A549 (cell line): ENCODE data around the gene GPD2. TPM values are rescaled to one million over a fixed set of nuclear protein-coding genes. Genes with fewer than 3 reads are reported as not detected.

Experiments used
- ATAC-seq, 2 experiments: fragments of 200-7000 bp in 1 of 2; fragments of >200 bp in 1 of 2; cut with Nextera tagmentation in 1 of 2; cut with Tn5 transposase in 1 of 2; 3 replicates each; pipeline versions ENCODE4 v1.8.0 to v1.9.1; 2018 to 2020; ENCODE audit warnings: mild to moderate bottlenecking in 1 of 2, moderate library complexity in 1 of 2
- CTCF ChIA-PET: fragments of 300-600 bp; sonication (Branson Sonifier 250); formaldehyde crosslinking; extraction: SDS; loops from one replicate; lab custom pipeline; 2021; ENCODE audit warnings: antibody characterized with exemption, inconsistent platforms; lab: Yijun Ruan, JAX
- POLR2A ChIA-PET: fragments of 350-600 bp; formaldehyde crosslinking; extraction: SDS; loops from one replicate; lab custom pipeline; 2021; ENCODE audit warnings: antibody characterized with exemption, inconsistent platforms; lab: Yijun Ruan, JAX
- DNase-seq, 2 experiments: peaks; one replicate each; pipeline versions ENCODE4 v3.0.0 to v3.0.0-alpha.2; 2011 to 2016; ENCODE audit warnings: low read depth in 1 of 2, low spot score in 1 of 2
- FAIRE-seq: peaks from 2 replicates; lab custom pipeline; 2011; peaks lifted over from hg19 to GRCh38; lab: Jason Lieb, UNC
- H3K27ac ChIP-seq, 2 experiments: fragments of >200 bp; sonication (Bioruptor Twin); formaldehyde crosslinking; 3 replicates each; pipeline ENCODE4 v1.5.1; 2016 to 2017
- H3K4me1 ChIP-seq: fragments of >200 bp; sonication (Bioruptor Twin); formaldehyde crosslinking; 3 replicates; pipeline ENCODE4 v1.6.1; 2016
- H3K4me2 ChIP-seq: fragments of >200 bp; sonication (Bioruptor Twin); formaldehyde crosslinking; 3 replicates; pipeline ENCODE4 v1.6.1; 2016
- H3K4me3 ChIP-seq: fragments of >200 bp; sonication (Bioruptor Twin); formaldehyde crosslinking; 3 replicates; pipeline ENCODE4 v1.5.1; 2016
- H3K9me3 ChIP-seq: fragments of >200 bp; sonication (Bioruptor Twin); formaldehyde crosslinking; 3 replicates; pipeline ENCODE4 v1.6.1; 2016
- BHLHE40 ChIP-seq: IDR thresholded peaks from 2 replicates; pipeline ENCODE4 v1.6.1; 2012; ENCODE audit warnings: low read depth, low read length, inconsistent platforms
- CBX8 ChIP-seq: fragments of 200-600 bp; sonication (generic); IDR thresholded peaks from 2 replicates; pipeline ENCODE4 v1.6.1; 2016
- CHD2 ChIP-seq: fragments of 150-350 bp; IDR thresholded peaks from 2 replicates; pipeline ENCODE4 v1.6.1; 2014; ENCODE audit warnings: low read length; ENCODE audit not compliant: partially characterized antibody
- EHMT2 ChIP-seq: fragments of 200-600 bp; sonication (generic); IDR thresholded peaks from 2 replicates; pipeline ENCODE4 v1.6.1; 2016; ENCODE audit warnings: antibody characterized with exemption, low read depth, mild to moderate bottlenecking, moderate library complexity
- ELK1 ChIP-seq: fragments of 150-350 bp; IDR thresholded peaks from 2 replicates; pipeline ENCODE4 v1.6.1; 2014; ENCODE audit warnings: low read depth, mild to moderate bottlenecking, low read length
- FOSL2 ChIP-seq, 2 experiments: fragments of 450-650 bp in 1 of 2; fragments of >200 bp in 1 of 2; sonication (Bioruptor Twin) in 1 of 2; formaldehyde crosslinking; IDR thresholded peaks; 2 replicates each; pipeline versions ENCODE4 v1.5.0 to v1.6.1; 2016 to 2020; ENCODE audit warnings: mild to moderate bottlenecking in 1 of 2, moderate library complexity in 1 of 2
- JUN ChIP-seq, 2 experiments: fragments of >200 bp; sonication (Bioruptor Twin); formaldehyde crosslinking; IDR thresholded peaks; 2 replicates in 1 of 2; 3 replicates in 1 of 2; pipeline ENCODE4 v1.6.1; 2016 to 2017
- JUNB ChIP-seq: fragments of >200 bp; sonication (Bioruptor Twin); formaldehyde crosslinking; IDR thresholded peaks from 2 replicates; pipeline ENCODE4 v1.6.1; 2016
- KDM1A ChIP-seq: fragments of 200-600 bp; sonication (generic); IDR thresholded peaks from 2 replicates; pipeline ENCODE4 v1.6.1; 2016; ENCODE audit warnings: low read depth, mild to moderate bottlenecking
- MAFK ChIP-seq: fragments of 450-650 bp; IDR thresholded peaks from 2 replicates; pipeline ENCODE4 v1.6.1; 2014; ENCODE audit not compliant: partially characterized antibody
- MAZ ChIP-seq: fragments of 150-350 bp; IDR thresholded peaks from 2 replicates; pipeline ENCODE4 v1.6.1; 2014; ENCODE audit warnings: antibody characterized with exemption, low read depth, low read length, borderline replicate concordance
- NPAS2 ChIP-seq: fragments of 250-450 bp; sonication (Bioruptor Pico); IDR thresholded peaks from 2 replicates; pipeline ENCODE4 v1.8.0; 2022; ENCODE audit warnings: mild to moderate bottlenecking, moderate library complexity, borderline replicate concordance
- NR3C1 ChIP-seq: fragments of >200 bp; sonication (Bioruptor Twin); formaldehyde crosslinking; IDR thresholded peaks from 3 replicates; pipeline ENCODE4 v1.6.1; 2017
- PHF8 ChIP-seq: fragments of 200-600 bp; sonication (generic); IDR thresholded peaks from 2 replicates; pipeline ENCODE4 v1.6.1; 2016; ENCODE audit warnings: low read depth, mild to moderate bottlenecking, antibody characterized with exemption, moderate library complexity, borderline replicate concordance
- RARB ChIP-seq: fragments of 250-450 bp; sonication (Bioruptor Pico); IDR thresholded peaks from 2 replicates; pipeline ENCODE4 v1.8.0; 2021; ENCODE audit warnings: mild to moderate bottlenecking, moderate library complexity
- REST ChIP-seq: fragments of 200-600 bp; sonication (generic); IDR thresholded peaks from 2 replicates; pipeline ENCODE4 v1.6.1; 2016; ENCODE audit warnings: antibody characterized with exemption, mild to moderate bottlenecking, moderate library complexity
- SREBF2 ChIP-seq: fragments of 450-650 bp; IDR thresholded peaks from 2 replicates; pipeline ENCODE4 v1.6.1; 2014; ENCODE audit warnings: mild to moderate bottlenecking, moderate library complexity
- ZNF302 ChIP-seq: fragments of 250-450 bp; sonication (Bioruptor Pico); IDR thresholded peaks from 2 replicates; pipeline ENCODE4 v1.9.0; 2021; ENCODE audit warnings: inconsistent platforms, mild to moderate bottlenecking, moderate library complexity
- ZSCAN20 ChIP-seq: fragments of 250-450 bp; sonication (Bioruptor Pico); IDR thresholded peaks from 2 replicates; pipeline ENCODE4 v1.8.0; 2022; ENCODE audit warnings: mild to moderate bottlenecking, moderate library complexity
- WGBS: methylation state at CpG from one replicate; pipeline ENCODE4 v1.1.6; 2017; ENCODE audit errors: missing lambda C conversion rate; 5-methylcytosine and 5-hydroxymethylcytosine counted together
- polyA plus RNA-seq, 4 experiments: library from polyadenylated mRNA; depleted of rRNA in 3 of 4; stranded (reverse); fragments of >200 nt; fragmentation: RNase III in 1 of 4; extraction: RNeasy Plus Mini Kit Qiagen cat#74134 plus additional on column Dnase treatment in 1 of 4; gene quantifications; 2 replicates in 3 of 4; 3 replicates in 1 of 4; pipeline ENCODE4 v1.2.3, GENCODE V29; 2011 to 2017
- TF ChIP-seq, protein P1 (sequence below): fragments of >200 bp; sonication (Bioruptor Twin); formaldehyde crosslinking; IDR thresholded peaks from 3 replicates; pipeline ENCODE4 v1.6.1; 2016
- TF ChIP-seq, protein P2 (sequence below): fragments of 250-450 bp; sonication (Bioruptor Pico); IDR thresholded peaks from 2 replicates; pipeline ENCODE4 v1.5.0; 2020; ENCODE audit warnings: low read depth, mild to moderate bottlenecking, moderate library complexity
- TF ChIP-seq, protein P3 (sequence below): fragments of 250-450 bp; sonication (Bioruptor Pico); IDR thresholded peaks from 2 replicates; pipeline ENCODE4 v1.5.0; 2021; ENCODE audit warnings: mild to moderate bottlenecking, moderate library complexity, borderline replicate concordance

GPD2 gene
- polyA plus RNA-seq, 2 of the 4 experiments (the other 2 are of a cell fraction) = 26.6 to 39.6 TPM

GRCh38 chr2:156474401-156474800 is 38.2 kb downstream of the GPD2 start:
- TF ChIP-seq, protein P1, sequence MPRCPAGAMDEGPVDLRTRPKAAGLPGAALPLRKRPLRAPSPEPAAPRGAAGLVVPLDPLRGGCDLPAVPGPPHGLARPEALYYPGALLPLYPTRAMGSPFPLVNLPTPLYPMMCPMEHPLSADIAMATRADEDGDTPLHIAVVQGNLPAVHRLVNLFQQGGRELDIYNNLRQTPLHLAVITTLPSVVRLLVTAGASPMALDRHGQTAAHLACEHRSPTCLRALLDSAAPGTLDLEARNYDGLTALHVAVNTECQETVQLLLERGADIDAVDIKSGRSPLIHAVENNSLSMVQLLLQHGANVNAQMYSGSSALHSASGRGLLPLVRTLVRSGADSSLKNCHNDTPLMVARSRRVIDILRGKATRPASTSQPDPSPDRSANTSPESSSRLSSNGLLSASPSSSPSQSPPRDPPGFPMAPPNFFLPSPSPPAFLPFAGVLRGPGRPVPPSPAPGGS = no peak
- TF ChIP-seq CBX8 (no peak), EHMT2 (no peak), ZNF302 (CRISPR knock-in tag) (no peak)
- TF ChIP-seq, protein P2, sequence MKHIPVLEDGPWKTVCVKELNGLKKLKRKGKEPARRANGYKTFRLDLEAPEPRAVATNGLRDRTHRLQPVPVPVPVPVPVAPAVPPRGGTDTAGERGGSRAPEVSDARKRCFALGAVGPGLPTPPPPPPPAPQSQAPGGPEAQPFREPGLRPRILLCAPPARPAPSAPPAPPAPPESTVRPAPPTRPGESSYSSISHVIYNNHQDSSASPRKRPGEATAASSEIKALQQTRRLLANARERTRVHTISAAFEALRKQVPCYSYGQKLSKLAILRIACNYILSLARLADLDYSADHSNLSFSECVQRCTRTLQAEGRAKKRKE = no peak
- peaks cover 10% of the 10 kb centered on the region for H3K4me1 ChIP-seq
- 96% methylated on average over 3 of the region's 3 CpGs for WGBS
- no peak overlapping the region for H3K27ac ChIP-seq
- CTCF ChIA-PET = interaction anchor here (0.7 to 1.1 kb wide), 2 partner anchors 46 to 1154 kb away, joined by 3 read pairs; partner anchors contain the start of gene ACVR1C
- POLR2A ChIA-PET = no interaction called here
- no peaks in the 10 kb centered on the region for H3K9me3 ChIP-seq
- FAIRE-seq (no peak), ATAC-seq (no peak), DNase-seq (no peak)
- H3K4me2 ChIP-seq = no peak overlapping the region
- H3K4me3 ChIP-seq = no peak overlapping the region

DNA sequence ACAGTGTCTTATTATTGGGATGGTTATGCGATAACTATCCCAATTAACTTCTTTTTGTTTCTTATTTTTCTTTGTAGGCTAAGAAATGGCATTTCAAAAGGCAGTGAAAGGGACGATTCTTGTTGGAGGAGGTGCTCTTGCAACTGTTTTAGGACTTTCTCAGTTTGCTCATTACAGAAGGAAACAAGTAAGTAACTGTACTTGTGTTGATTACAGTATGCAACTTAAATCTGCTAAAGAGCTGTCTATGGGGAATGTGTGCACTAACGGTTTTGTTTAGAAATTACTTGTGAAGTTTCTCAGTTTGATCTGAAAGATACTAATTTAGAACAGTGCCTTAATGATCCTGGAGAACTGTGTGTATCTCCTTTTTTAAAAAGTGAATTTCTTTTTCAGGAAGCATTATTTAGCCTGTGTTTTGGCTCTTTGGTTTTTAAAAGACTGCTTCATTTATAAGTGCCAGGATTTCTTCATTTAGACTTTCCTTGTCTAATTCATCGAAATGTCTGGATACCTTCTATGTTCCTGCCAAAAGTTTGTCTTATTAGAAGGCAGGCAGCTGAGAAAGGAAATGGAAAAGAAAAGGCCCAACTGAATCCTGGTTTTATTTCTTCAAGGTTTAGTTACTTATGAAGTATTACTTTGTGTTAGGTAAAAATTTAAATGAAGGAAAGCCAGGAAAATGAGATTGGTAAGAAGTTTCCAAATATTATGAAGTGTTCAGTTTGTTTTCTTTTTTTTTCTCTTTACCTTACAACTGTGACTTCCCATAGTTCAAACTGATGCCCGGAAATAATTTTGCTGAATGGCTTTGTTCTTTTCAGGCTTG is 40.1 kb downstream of the GPD2 start:
- FAIRE-seq = no peak
- ATAC-seq = no peak
- no peak overlapping the region for H3K4me3 ChIP-seq
- POLR2A ChIA-PET = no interaction called here
- H3K4me1 ChIP-seq = peaks cover 10% of the 10 kb centered on the region
- H3K27ac ChIP-seq = peak overlapping the region in 1 of 2 experiments; percentile 24; a peak in 1 of 6 replicates
- no peak for TF ChIP-seq JUNB
- TF ChIP-seq ZSCAN20 (CRISPR knock-in tag) = no peak
- TF ChIP-seq MAFK = no peak
- no peak for TF ChIP-seq JUN (IDR thresholded peaks at IDR 0.05)
- TF ChIP-seq, protein P2 = no peak
- TF ChIP-seq REST = no peak
- TF ChIP-seq ZNF302 (CRISPR knock-in tag) = no peak
- no peak for TF ChIP-seq CHD2
- TF ChIP-seq FOSL2 (IDR thresholded peaks at IDR 0.05) = no peak
- no peak for TF ChIP-seq FOSL2 (CRISPR knock-in tag; IDR thresholded peaks at IDR 0.05)
- TF ChIP-seq NPAS2 (CRISPR knock-in tag) = no peak
- TF ChIP-seq, protein P3, sequence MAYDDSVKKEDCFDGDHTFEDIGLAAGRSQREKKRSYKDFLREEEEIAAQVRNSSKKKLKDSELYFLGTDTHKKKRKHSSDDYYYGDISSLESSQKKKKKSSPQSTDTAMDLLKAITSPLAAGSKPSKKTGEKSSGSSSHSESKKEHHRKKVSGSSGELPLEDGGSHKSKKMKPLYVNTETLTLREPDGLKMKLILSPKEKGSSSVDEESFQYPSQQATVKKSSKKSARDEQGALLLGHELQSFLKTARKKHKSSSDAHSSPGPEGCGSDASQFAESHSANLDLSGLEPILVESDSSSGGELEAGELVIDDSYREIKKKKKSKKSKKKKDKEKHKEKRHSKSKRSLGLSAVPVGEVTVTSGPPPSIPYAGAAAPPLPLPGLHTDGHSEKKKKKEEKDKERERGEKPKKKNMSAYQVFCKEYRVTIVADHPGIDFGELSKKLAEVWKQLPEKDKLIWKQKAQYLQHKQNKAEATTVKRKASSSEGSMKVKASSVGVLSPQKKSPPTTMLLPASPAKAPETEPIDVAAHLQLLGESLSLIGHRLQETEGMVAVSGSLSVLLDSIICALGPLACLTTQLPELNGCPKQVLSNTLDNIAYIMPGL (CRISPR knock-in tag) = no peak
- no peak for TF ChIP-seq RARB (CRISPR knock-in tag)
- no peak for TF ChIP-seq PHF8
- TF ChIP-seq SREBF2 = no peak
- TF ChIP-seq BHLHE40 = no peak
- TF ChIP-seq ELK1 = no peak
- no peak for TF ChIP-seq MAZ
- TF ChIP-seq KDM1A = no peak
- no peak for TF ChIP-seq NR3C1
- TF ChIP-seq, protein P1 = no peak
- peak overlapping the region; percentile 24; the same call in 1 of the 3 replicates for H3K4me2 ChIP-seq
- CTCF ChIA-PET = interaction anchor here (1.2 to 1.3 kb wide), 2 partner anchors 10 to 13 kb away, joined by 3 read pairs; no protein-coding TSS in a partner anchor
- 85% methylated on average over 5 of the region's 5 CpGs for WGBS
- no peak for DNase-seq
- no peaks in the 10 kb centered on the region for H3K9me3 ChIP-seq
